Activated T-cell treated with anti-CD3 and anti-CD28 coated beads, Interleukin-2, amount 50 U/mL, for 24 hours (primary cell): Measurements from ENCODE around the gene MPST.
A peak's percentile ranks its signal among the peaks of the same experiment; 100 is the strongest.

Experiments
- DNase-seq: peaks from one replicate; pipeline ENCODE4 v3.0.0-alpha.2; 2020
- H3K27ac Mint-ChIP-seq: 2 replicates; pipeline ENCODE4 v1.8.0; 2020; ENCODE audit warnings: mild to moderate bottlenecking, mixed read lengths
- H3K27me3 Mint-ChIP-seq: 2 replicates; pipeline ENCODE4 v1.8.0; 2020; ENCODE audit warnings: mixed read lengths
- H3K36me3 Mint-ChIP-seq: 2 replicates; pipeline ENCODE4 v1.8.0; 2020; ENCODE audit warnings: low read depth, mixed read lengths
- H3K4me1 Mint-ChIP-seq: 2 replicates; pipeline ENCODE4 v1.8.0; 2020; ENCODE audit warnings: low read depth, mixed read lengths
- H3K4me3 Mint-ChIP-seq: 2 replicates; pipeline ENCODE4 v1.8.0; 2020; ENCODE audit warnings: mild to moderate bottlenecking, moderate library complexity, mixed read lengths
- H3K9me3 Mint-ChIP-seq: 2 replicates; pipeline ENCODE4 v1.8.0; 2020; ENCODE audit warnings: mixed read lengths

MPST gene

GRCh38 chr22:37054056-37054395 is 34.5 kb downstream of the MPST start:
- DNase-seq, result no peak
- Mint-ChIP-seq H3K27ac (no peak overlapping the region), H3K4me3 (no peak overlapping the region)

GRCh38 chr22:37054600-37055365 is 35.2 kb downstream of the MPST start:
- Mint-ChIP-seq H3K36me3 (peaks cover 64% of the 10 kb centered on the region), H3K4me1 (peaks cover 22% of the 10 kb centered on the region), H3K4me3 (no peak overlapping the region), H3K9me3 (no peaks in the 10 kb centered on the region), H3K27ac (peak overlapping the region; percentile 57), H3K27me3 (no peaks in the 10 kb centered on the region)
- DNase-seq, result no peak

More at GRCh38 chr22:37054056-37054395, 34.5 kb downstream of the MPST start:
- peaks cover 19% of the 10 kb centered on the region for H3K4me1 Mint-ChIP-seq
- no peaks in the 10 kb centered on the region for H3K27me3 Mint-ChIP-seq
- H3K36me3 Mint-ChIP-seq, result peaks cover 57% of the 10 kb centered on the region
- no peaks in the 10 kb centered on the region for H3K9me3 Mint-ChIP-seq

- Mint-ChIP-seq H3K36me3 (peaks cover 77% of the 10 kb centered on the region), H3K27ac (no peak overlapping the region), H3K4me3 (no peak overlapping the region), H3K9me3 (no peaks in the 10 kb centered on the region), H3K4me1 (peaks cover 36% of the 10 kb centered on the region), H3K27me3 (no peaks in the 10 kb centered on the region)
- DNase-seq, result no peak
These were observed 36.7 kb downstream of the MPST start for GRCh38 chr22:37056246-37056645.

GRCh38 chr22:37057226-37057625 is 37.7 kb downstream of the MPST start:
- H3K4me3 Mint-ChIP-seq, result no peak overlapping the region
- H3K27ac Mint-ChIP-seq, result no peak overlapping the region
- H3K9me3 Mint-ChIP-seq, result no peaks in the 10 kb centered on the region
- no peak for DNase-seq
- H3K36me3 Mint-ChIP-seq, result peaks cover 81% of the 10 kb centered on the region
- H3K27me3 Mint-ChIP-seq, result no peaks in the 10 kb centered on the region
- H3K4me1 Mint-ChIP-seq, result peaks cover 42% of the 10 kb centered on the region

- Mint-ChIP-seq H3K27ac (no peak overlapping the region), H3K4me1 (peaks cover 38% of the 10 kb centered on the region), H3K27me3 (no peaks in the 10 kb centered on the region), H3K9me3 (no peaks in the 10 kb centered on the region), H3K36me3 (peaks cover 83% of the 10 kb centered on the region), H3K4me3 (no peak overlapping the region)
- DNase-seq, result no peak
These were observed 38.4 kb downstream of the MPST start for GRCh38 chr22:37057796-37058510.

- H3K27ac Mint-ChIP-seq, result no peak overlapping the region
- no peak overlapping the region for H3K4me3 Mint-ChIP-seq
- peaks cover 80% of the 10 kb centered on the region for H3K36me3 Mint-ChIP-seq
- H3K27me3 Mint-ChIP-seq, result no peaks in the 10 kb centered on the region
- peaks cover 33% of the 10 kb centered on the region for H3K4me1 Mint-ChIP-seq
- no peaks in the 10 kb centered on the region for H3K9me3 Mint-ChIP-seq
- no peak for DNase-seq
These were observed 39.6 kb downstream of the MPST start for GRCh38 chr22:37058917-37059701.

- peaks cover 81% of the 10 kb centered on the region for H3K36me3 Mint-ChIP-seq
- no peaks in the 10 kb centered on the region for H3K27me3 Mint-ChIP-seq
- H3K4me1 Mint-ChIP-seq, result peaks cover 33% of the 10 kb centered on the region
- H3K4me3 Mint-ChIP-seq, result peak overlapping the region; percentile 60
- peak overlapping the region; percentile 26 for H3K27ac Mint-ChIP-seq
- no peak for DNase-seq
- H3K9me3 Mint-ChIP-seq, result no peaks in the 10 kb centered on the region
These were observed 40.4 kb downstream of the MPST start for GRCh38 chr22:37059876-37060449.

GRCh38 chr22:37060801-37061610 is 41.5 kb downstream of the MPST start:
- no peaks in the 10 kb centered on the region for H3K9me3 Mint-ChIP-seq
- peaks cover 33% of the 10 kb centered on the region for H3K4me1 Mint-ChIP-seq
- peak; percentile 73 for DNase-seq
- H3K4me3 Mint-ChIP-seq, result peak overlapping the region; percentile 60
- H3K27me3 Mint-ChIP-seq, result no peaks in the 10 kb centered on the region
- peak overlapping the region; percentile 64 for H3K27ac Mint-ChIP-seq
- peaks cover 71% of the 10 kb centered on the region for H3K36me3 Mint-ChIP-seq

- Mint-ChIP-seq H3K4me1 (peaks cover 33% of the 10 kb centered on the region), H3K27ac (no peak overlapping the region), H3K36me3 (peaks cover 63% of the 10 kb centered on the region), H3K27me3 (no peaks in the 10 kb centered on the region), H3K4me3 (peak overlapping the region; percentile 27), H3K9me3 (no peaks in the 10 kb centered on the region)
- no peak for DNase-seq
These were observed 42.3 kb downstream of the MPST start for GRCh38 chr22:37061611-37062375.

- no peaks in the 10 kb centered on the region for H3K9me3 Mint-ChIP-seq
- H3K4me1 Mint-ChIP-seq, result peaks cover 33% of the 10 kb centered on the region
- H3K36me3 Mint-ChIP-seq, result peaks cover 58% of the 10 kb centered on the region
- no peak overlapping the region for H3K4me3 Mint-ChIP-seq
- no peak overlapping the region for H3K27ac Mint-ChIP-seq
- no peaks in the 10 kb centered on the region for H3K27me3 Mint-ChIP-seq
- DNase-seq, result no peak
These were observed 42.8 kb downstream of the MPST start for GRCh38 chr22:37062376-37062675.

- Mint-ChIP-seq H3K27me3 (peaks cover 5% of the 10 kb centered on the region), H3K4me1 (peaks cover 33% of the 10 kb centered on the region), H3K36me3 (peaks cover 53% of the 10 kb centered on the region), H3K4me3 (no peak overlapping the region), H3K9me3 (no peaks in the 10 kb centered on the region), H3K27ac (no peak overlapping the region)
- no peak for DNase-seq
These were observed 43.3 kb downstream of the MPST start for GRCh38 chr22:37062702-37063381.

- H3K4me1 Mint-ChIP-seq, result peaks cover 33% of the 10 kb centered on the region
- H3K4me3 Mint-ChIP-seq, result no peak overlapping the region
- H3K9me3 Mint-ChIP-seq, result no peaks in the 10 kb centered on the region
- H3K27me3 Mint-ChIP-seq, result peaks cover 13% of the 10 kb centered on the region
- DNase-seq, result no peak
- H3K27ac Mint-ChIP-seq, result no peak overlapping the region
- H3K36me3 Mint-ChIP-seq, result peaks cover 45% of the 10 kb centered on the region
These were observed 44.2 kb downstream of the MPST start for GRCh38 chr22:37063431-37064420.
